ENCODE data around the gene SH3RF3. TPM values are rescaled to one million over a fixed set of nuclear protein-coding genes. Genes with fewer than 3 reads are reported as not detected.
A peak's percentile ranks its signal among the peaks of the same experiment; 100 is the strongest.

The SH3RF3 gene
- total and polyA plus RNA-seq, 10 of the 15 experiments (the other 5 are each of a cell fraction or from before 2014, with no cell fraction given): 0.08 to 8.8 (median 2.3) TPM

DNA sequence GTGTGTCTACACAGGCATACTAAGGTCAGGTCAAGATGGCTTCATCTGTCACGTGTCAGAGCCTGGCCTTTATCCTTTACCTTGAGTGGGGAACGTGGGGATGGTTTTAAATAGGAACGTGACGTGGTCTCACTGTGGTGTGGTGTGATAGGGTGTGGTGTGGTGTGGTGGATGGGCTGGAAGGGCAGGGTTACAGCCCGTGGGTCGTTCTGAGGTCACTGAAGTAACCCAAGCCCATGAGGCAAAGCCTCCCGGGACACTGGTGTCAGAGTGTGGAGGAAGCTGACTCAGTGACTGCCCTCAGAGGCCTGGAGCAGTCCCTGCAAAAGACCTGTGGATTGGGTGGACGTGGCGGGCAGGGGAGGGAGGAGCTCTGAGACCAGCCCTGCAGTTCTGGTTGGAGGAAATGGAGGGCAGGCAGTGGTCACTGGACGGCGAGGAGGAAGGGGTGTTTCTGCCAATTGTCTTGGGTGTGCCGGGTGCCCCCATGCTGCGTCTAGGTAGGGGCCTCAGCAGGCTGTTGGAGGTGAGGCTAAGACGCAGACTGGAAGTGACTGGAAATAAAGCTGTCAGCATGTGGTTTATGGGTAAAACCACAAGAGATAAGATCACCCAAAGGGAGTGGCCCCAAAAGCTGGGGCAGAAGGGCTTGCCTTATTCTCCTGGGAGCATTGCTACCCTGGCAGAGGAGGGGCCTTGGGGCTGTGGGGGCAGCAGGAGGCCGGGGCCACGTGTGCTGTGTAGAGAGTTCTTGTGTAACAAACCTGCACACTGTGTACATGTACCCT is 84.8 kb downstream of the SH3RF3 start (continued):
- TF ChIP-seq, protein P1, sequence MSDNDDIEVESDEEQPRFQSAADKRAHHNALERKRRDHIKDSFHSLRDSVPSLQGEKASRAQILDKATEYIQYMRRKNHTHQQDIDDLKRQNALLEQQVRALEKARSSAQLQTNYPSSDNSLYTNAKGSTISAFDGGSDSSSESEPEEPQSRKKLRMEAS (IDR thresholded peaks at IDR 0.05; ENCODE audit: low read depth, low read length): peak; percentile 47; the same call in 1 of the 2 replicates
- TF ChIP-seq ASH2L (IDR thresholded peaks at IDR 0.05; ENCODE audit: borderline replicate concordance, low read depth): no peak
- peak; percentile 12; the same call in 1 of the 2 replicates for TF ChIP-seq SMC3 (IDR thresholded peaks at IDR 0.05; ENCODE audit: borderline replicate concordance, low read length)
- no peak for TF ChIP-seq RAD21 (IDR thresholded peaks at IDR 0.05; ENCODE audit: insufficient read depth, low read depth, low read length)
- no peak for TF ChIP-seq SP1 (IDR thresholded peaks at IDR 0.05; ENCODE audit: low read depth, low read length)
- no peak for TF ChIP-seq WRNIP1 (IDR thresholded peaks at IDR 0.05; ENCODE audit: borderline replicate concordance, low read depth, low read length)
- TF ChIP-seq IRF4 (IDR thresholded peaks at IDR 0.05; ENCODE audit: low read depth, low read length): no peak
- TF ChIP-seq PAX5 (IDR thresholded peaks at IDR 0.05; ENCODE audit: borderline replicate concordance, low read depth, low read length): peak; percentile 86
- peak; percentile 89 for TF ChIP-seq IKZF1 (conservative IDR thresholded peaks at IDR 0.05)
- TF ChIP-seq ZNF622 (IDR thresholded peaks at IDR 0.05): no peak
- TF ChIP-seq, protein P2, sequence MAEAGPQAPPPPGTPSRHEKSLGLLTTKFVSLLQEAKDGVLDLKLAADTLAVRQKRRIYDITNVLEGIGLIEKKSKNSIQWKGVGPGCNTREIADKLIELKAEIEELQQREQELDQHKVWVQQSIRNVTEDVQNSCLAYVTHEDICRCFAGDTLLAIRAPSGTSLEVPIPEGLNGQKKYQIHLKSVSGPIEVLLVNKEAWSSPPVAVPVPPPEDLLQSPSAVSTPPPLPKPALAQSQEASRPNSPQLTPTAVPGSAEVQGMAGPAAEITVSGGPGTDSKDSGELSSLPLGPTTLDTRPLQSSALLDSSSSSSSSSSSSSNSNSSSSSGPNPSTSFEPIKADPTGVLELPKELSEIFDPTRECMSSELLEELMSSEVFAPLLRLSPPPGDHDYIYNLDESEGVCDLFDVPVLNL (IDR thresholded peaks at IDR 0.05; ENCODE audit: low read depth, low read length): no peak
- TF ChIP-seq, protein P3, sequence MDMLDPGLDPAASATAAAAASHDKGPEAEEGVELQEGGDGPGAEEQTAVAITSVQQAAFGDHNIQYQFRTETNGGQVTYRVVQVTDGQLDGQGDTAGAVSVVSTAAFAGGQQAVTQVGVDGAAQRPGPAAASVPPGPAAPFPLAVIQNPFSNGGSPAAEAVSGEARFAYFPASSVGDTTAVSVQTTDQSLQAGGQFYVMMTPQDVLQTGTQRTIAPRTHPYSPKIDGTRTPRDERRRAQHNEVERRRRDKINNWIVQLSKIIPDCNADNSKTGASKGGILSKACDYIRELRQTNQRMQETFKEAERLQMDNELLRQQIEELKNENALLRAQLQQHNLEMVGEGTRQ (IDR thresholded peaks at IDR 0.05; ENCODE audit: borderline replicate concordance, low read depth, low read length): peak; percentile 42
- TF ChIP-seq HCFC1 (IDR thresholded peaks at IDR 0.05; ENCODE audit: low read length): no peak
- no peak for TF ChIP-seq CBX5 (IDR thresholded peaks at IDR 0.05; ENCODE audit: low read depth)
- TF ChIP-seq BRCA1 (IDR thresholded peaks at IDR 0.05; ENCODE audit: low read depth, low read length): no peak
- TF ChIP-seq CEBPB (IDR thresholded peaks at IDR 0.05; ENCODE audit: borderline replicate concordance in 1 of 2, low read depth in 2 of 2, low read length in 2 of 2): no peak
- no peak for TF ChIP-seq STAT3 (IDR thresholded peaks at IDR 0.05; ENCODE audit: low read depth, low read length)
- 0 out of 2 replicates have a peak, but pooled peaks have one; percentile 41 for TF ChIP-seq MEF2A (IDR thresholded peaks at IDR 0.05; ENCODE audit: insufficient read depth, low read depth, low read length)
- TF ChIP-seq SIX5 (IDR thresholded peaks at IDR 0.05; ENCODE audit: low read depth, low read length, severe bottlenecking): no peak
- peak; percentile 98 for TF ChIP-seq MEF2B (IDR thresholded peaks at IDR 0.05; ENCODE audit: partially characterized antibody, poor library complexity, severe bottlenecking)
- no peak for TF ChIP-seq CHD4 (IDR thresholded peaks at IDR 0.05)
- TF ChIP-seq SRF (IDR thresholded peaks at IDR 0.05; ENCODE audit: low read depth in 2 of 2, low read length in 2 of 2): no peak
- peak; percentile 70 for TF ChIP-seq CREM (IDR thresholded peaks at IDR 0.05; ENCODE audit: low read depth)
- peak; percentile 33; the same call in 1 of the 2 replicates for TF ChIP-seq JUNB (IDR thresholded peaks at IDR 0.05)
- no peak for TF ChIP-seq POLR2AphosphoS2 (IDR thresholded peaks at IDR 0.05; ENCODE audit: low read depth, low read length)
- TF ChIP-seq, protein P4, sequence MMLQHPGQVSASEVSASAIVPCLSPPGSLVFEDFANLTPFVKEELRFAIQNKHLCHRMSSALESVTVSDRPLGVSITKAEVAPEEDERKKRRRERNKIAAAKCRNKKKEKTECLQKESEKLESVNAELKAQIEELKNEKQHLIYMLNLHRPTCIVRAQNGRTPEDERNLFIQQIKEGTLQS (IDR thresholded peaks at IDR 0.05; ENCODE audit: borderline replicate concordance, extremely low read depth, low read depth, low read length): no peak
- TF ChIP-seq SIN3A (IDR thresholded peaks at IDR 0.05; ENCODE audit: low read depth, low read length): peak; percentile 57; the same call in 1 of the 2 replicates

All from GM12878 (cell line).